Aorta (tissue), 5 donors: Measurements from ENCODE around the gene P2RY11. TPM values are rescaled to one million over a fixed set of nuclear protein-coding genes. Genes with fewer than 3 reads are reported as not detected.

Source experiments
- ATAC-seq: fragments of 200-7000 bp; cut with Tn5 transposase; one replicate; pipeline ENCODE4 v1.9.1; 2022; ENCODE audit warnings: moderate library complexity; ENCODE audit not compliant: low FRiP score
- DNase-seq, 2 donors: peaks; one replicate each; pipeline ENCODE4 v3.0.0-alpha.2; 2020
- H3K27ac ChIP-seq, 2 donors: one replicate each; pipeline ENCODE4 v1.5.1; 2013; ENCODE audit warnings: low read length in 2 of 2, mild to moderate bottlenecking in 2 of 2, moderate library complexity in 2 of 2, control low read depth in 1 of 2, inconsistent platforms in 1 of 2, low read depth in 1 of 2
- H3K27me3 ChIP-seq, 2 donors: one replicate each; pipeline ENCODE4 v1.6.1; 2013; ENCODE audit warnings: control low read depth in 1 of 2, low read length in 1 of 2, mild to moderate bottlenecking in 1 of 2, moderate library complexity in 1 of 2; ENCODE audit not compliant: insufficient read depth in 2 of 2, control insufficient read depth in 1 of 2
- H3K36me3 ChIP-seq, 2 donors: one replicate each; pipeline ENCODE4 v1.6.1; 2013; ENCODE audit warnings: control low read depth in 1 of 2, low read length in 1 of 2, mild to moderate bottlenecking in 1 of 2; ENCODE audit not compliant: insufficient read depth in 2 of 2, control insufficient read depth in 1 of 2
- H3K4me1 ChIP-seq, 2 donors: one replicate each; pipeline ENCODE4 v1.6.1; 2013; ENCODE audit warnings: low read length in 2 of 2, control low read depth in 1 of 2, mild to moderate bottlenecking in 1 of 2, moderate library complexity in 1 of 2; ENCODE audit not compliant: insufficient read depth in 2 of 2, control insufficient read depth in 1 of 2
- H3K4me3 ChIP-seq, 2 donors: one replicate each; pipeline ENCODE4 v1.5.1; 2013; ENCODE audit warnings: low read length in 2 of 2, control low read depth in 1 of 2, mild to moderate bottlenecking in 1 of 2
- H3K9me3 ChIP-seq: one replicate; pipeline ENCODE4 v1.6.1; 2013; ENCODE audit warnings: mild to moderate bottlenecking, low read length; ENCODE audit not compliant: control insufficient read depth
- WGBS, 2 donors: extraction: QIAGEN DNeasy Blood & Tissue Kit; methylation state at CpG; one replicate each; pipeline ENCODE4 v1.1.7; 2013; 5-methylcytosine and 5-hydroxymethylcytosine counted together
- intact Hi-C, 2 donors: fragments of 100-400 bp; cut with DNase I; formaldehyde crosslinking; loops; one replicate each; pipeline versions ENCODE4 v1.14.2 to v1.15.0; 2022
- polyA plus RNA-seq, 2 donors: library from polyadenylated mRNA; stranded (reverse); fragments of 200-250 nt; gene quantifications; one replicate each; pipeline ENCODE4 v1.2.3, GENCODE V29; 2013
- total RNA-seq, 2 donors: library from RNA; stranded (reverse); fragmentation: NEBNext Ultra II Directional; extraction: Animal tissue kit (Norgen Biotek cat#: 25700); gene quantifications; one replicate each; pipeline ENCODE4 v1.2.1, GENCODE V29; 2021
- donor health status: healthy with polysubstance abuse.
- donor health status: Bipolar disorder and iron deficiency.
- donor health status: DM: no; HTN: no; CAD: no.
- donor health status: DM: no; HTN: no; CAD: no.
- donor health status: DM: yes; HTN: yes; CAD: no.

P2RY11 gene
- total and polyA plus RNA-seq, 4 donors = 5.3 to 16.0 (median 10.1) TPM

- peak in 1 of 2 donors; percentile 50 for DNase-seq
- intact Hi-C loops = loop anchor here in 1 of 2 donors (10.0 kb wide), 1 partner anchor 181 kb away; the partner anchor contains the start of gene OLFM2
- Histone ChIP-seq H3K27ac (no peak overlapping the region), H3K36me3 (peaks cover 0 to 2% of the 10 kb centered on the region in 2 donors), H3K4me1 (no peaks in the 10 kb centered on the region), H3K27me3 (no peaks in the 10 kb centered on the region), H3K4me3 (no peak overlapping the region), H3K9me3 (no peaks in the 10 kb centered on the region)
- WGBS, 2 donors = 86 to 88% methylated on average over 45 of the region's 45 CpGs
- ATAC-seq = no peak
These were observed 4.0 kb downstream of the P2RY11 start for GRCh38 chr19:10115392-10116084.

GRCh38 chr19:10116085-10116865, 4.8 kb downstream of the P2RY11 start:
- 82 to 86% methylated on average over 35 of the region's 35 CpGs for WGBS, 2 donors
- ATAC-seq = no peak

GRCh38 chr19:10116866-10117616, 5.5 kb downstream of the P2RY11 start:
- peaks cover 0 to 2% of the 10 kb centered on the region in 2 donors for H3K36me3 ChIP-seq
- WGBS, 2 donors = 90 to 92% methylated on average over 21 of the region's 21 CpGs
- H3K27ac ChIP-seq = no peak overlapping the region
- no peaks in the 10 kb centered on the region for H3K4me1 ChIP-seq
- intact Hi-C loops = loop anchor here in 1 of 2 donors (10.0 kb wide), 1 partner anchor 182 kb away; the partner anchor contains the start of gene OLFM2
- no peaks in the 10 kb centered on the region for H3K9me3 ChIP-seq
- no peaks in the 10 kb centered on the region for H3K27me3 ChIP-seq
- DNase-seq (no peak), ATAC-seq (no peak)
- H3K4me3 ChIP-seq = no peak overlapping the region

More at GRCh38 chr19:10116085-10116865, 4.8 kb downstream of the P2RY11 start:
- intact Hi-C loops = loop anchor here in 1 of 2 donors (10.0 kb wide), 1 partner anchor 181 kb away; the partner anchor contains the start of gene OLFM2
- no peak overlapping the region for H3K4me3 ChIP-seq
- H3K9me3 ChIP-seq = no peaks in the 10 kb centered on the region
- no peak overlapping the region for H3K27ac ChIP-seq
- H3K27me3 ChIP-seq = no peaks in the 10 kb centered on the region
- no peaks in the 10 kb centered on the region for H3K4me1 ChIP-seq
- H3K36me3 ChIP-seq = peaks cover 0 to 2% of the 10 kb centered on the region in 2 donors
- DNase-seq = no peak

- intact Hi-C loops = loop anchor here in 1 of 2 donors (10.0 kb wide), 1 partner anchor 184 kb away; the partner anchor contains the start of gene OLFM2
- peak overlapping the region; percentile 58 to 64 for H3K4me3 ChIP-seq
- H3K4me1 ChIP-seq = no peaks in the 10 kb centered on the region
- ATAC-seq (no peak), DNase-seq (no peak)
- H3K9me3 ChIP-seq = no peaks in the 10 kb centered on the region
- H3K27me3 ChIP-seq = no peaks in the 10 kb centered on the region
- H3K36me3 ChIP-seq = peaks cover 0 to 2% of the 10 kb centered on the region in 2 donors
- 45% methylated on average over 12 of the region's 12 CpGs for WGBS, 2 donors
- no peak overlapping the region for H3K27ac ChIP-seq
These were observed 7.5 kb downstream of the P2RY11 start for GRCh38 chr19:10118960-10119359.

GRCh38 chr19:10120538-10121189, 9.2 kb downstream of the P2RY11 start:
- DNase-seq (no peak), ATAC-seq (no peak)
- Histone ChIP-seq H3K27ac (no peak overlapping the region), H3K4me1 (no peaks in the 10 kb centered on the region), H3K9me3 (no peaks in the 10 kb centered on the region), H3K4me3 (no peak overlapping the region), H3K27me3 (no peaks in the 10 kb centered on the region), H3K36me3 (peaks cover 0 to under 1% of the 10 kb centered on the region in 2 donors)
- intact Hi-C loops = no loop called here
- 47 to 49% methylated on average over 9 of the region's 9 CpGs for WGBS, 2 donors

- H3K27me3 ChIP-seq = no peaks in the 10 kb centered on the region
- DNase-seq (peak in 1 of 2 donors; percentile 67), ATAC-seq (peak; percentile 51)
- H3K36me3 ChIP-seq = no peaks in the 10 kb centered on the region
- 5 to 6% methylated on average over 6 of the region's 6 CpGs for WGBS, 2 donors
- intact Hi-C loops = no loop called here
- H3K4me3 ChIP-seq = no peak overlapping the region
- H3K27ac ChIP-seq = peak overlapping the region; percentile 60 to 84
- H3K4me1 ChIP-seq = no peaks in the 10 kb centered on the region
- no peaks in the 10 kb centered on the region for H3K9me3 ChIP-seq
These were observed 10.6 kb downstream of the P2RY11 start for GRCh38 chr19:10122045-10122444.

- 97% methylated on average over 7 of the region's 7 CpGs for WGBS, 2 donors
- ATAC-seq = no peak
- intact Hi-C loops = no loop called here
- no peaks in the 10 kb centered on the region for H3K9me3 ChIP-seq
- no peak for DNase-seq
- no peaks in the 10 kb centered on the region for H3K27me3 ChIP-seq
- no peak overlapping the region for H3K27ac ChIP-seq
- H3K36me3 ChIP-seq = no peaks in the 10 kb centered on the region
- no peaks in the 10 kb centered on the region for H3K4me1 ChIP-seq
- H3K4me3 ChIP-seq = no peak overlapping the region
These were observed 12.9 kb downstream of the P2RY11 start for GRCh38 chr19:10124429-10124828.

GRCh38 chr19:10126213-10126639, 14.7 kb downstream of the P2RY11 start:
- H3K27ac ChIP-seq = no peak overlapping the region
- no peaks in the 10 kb centered on the region for H3K9me3 ChIP-seq
- WGBS, 2 donors = 89 to 90% methylated on average over 4 of the region's 4 CpGs
- intact Hi-C loops = no loop called here
- H3K27me3 ChIP-seq = no peaks in the 10 kb centered on the region
- H3K4me3 ChIP-seq = no peak overlapping the region
- H3K36me3 ChIP-seq = no peaks in the 10 kb centered on the region
- no peak for ATAC-seq
- H3K4me1 ChIP-seq = no peaks in the 10 kb centered on the region
- DNase-seq = no peak
